H9 (cell line): ENCODE data around the gene TMEM222. TPM values are rescaled to one million over a fixed set of nuclear protein-coding genes. Genes with fewer than 3 reads are reported as not detected.

Source experiments
- DNase-seq: peaks from one replicate; pipeline ENCODE4 v3.0.0-alpha.2; 2017
- H2AFZ ChIP-seq: one replicate; pipeline ENCODE4 v1.6.1; 2013; ENCODE audit warnings: mild to moderate bottlenecking, low read length, control low read depth, moderate library complexity
- H2AK5ac ChIP-seq: 2 replicates; pipeline ENCODE4 v1.6.1; 2013; ENCODE audit warnings: low read length, control low read depth, mixed read lengths; ENCODE audit not compliant: insufficient read length
- H2BK120ac ChIP-seq: one replicate; pipeline ENCODE4 v1.6.1; 2013; ENCODE audit warnings: low read depth, mild to moderate bottlenecking, low read length, control low read depth, inconsistent platforms; ENCODE audit not compliant: poor library complexity, severe bottlenecking
- H2BK12ac ChIP-seq: 2 replicates; pipeline ENCODE4 v1.6.1; 2013; ENCODE audit warnings: low read length, control low read depth, mixed read lengths, low read depth; ENCODE audit not compliant: insufficient read length
- H2BK15ac ChIP-seq: 2 replicates; pipeline ENCODE4 v1.6.1; 2013; ENCODE audit warnings: low read depth, low read length, control low read depth
- H2BK20ac ChIP-seq: one replicate; pipeline ENCODE4 v1.6.1; 2013; ENCODE audit warnings: low read depth, mild to moderate bottlenecking, low read length, control low read depth, inconsistent platforms; ENCODE audit not compliant: poor library complexity, severe bottlenecking
- H2BK5ac ChIP-seq: 2 replicates; pipeline ENCODE4 v1.6.1; 2013; ENCODE audit warnings: low read length, control low read depth, mixed read lengths; ENCODE audit not compliant: insufficient read length
- H3K14ac ChIP-seq: 2 replicates; pipeline ENCODE4 v1.6.1; 2013; ENCODE audit warnings: low read length, control low read depth; ENCODE audit not compliant: insufficient read depth
- H3K18ac ChIP-seq: 2 replicates; pipeline ENCODE4 v1.6.1; 2013; ENCODE audit warnings: low read depth, mild to moderate bottlenecking, mixed read lengths, low read length, control low read depth; ENCODE audit not compliant: insufficient read length
- H3K23ac ChIP-seq: 2 replicates; pipeline ENCODE4 v1.6.1; 2013; ENCODE audit warnings: low read length, control low read depth, mixed read lengths, low read depth; ENCODE audit not compliant: insufficient read length
- H3K23me2 ChIP-seq: 2 replicates; pipeline ENCODE4 v1.6.1; 2013; ENCODE audit warnings: low read depth, mild to moderate bottlenecking, mixed read lengths, low read length, control low read depth; ENCODE audit not compliant: insufficient read length, poor library complexity, severe bottlenecking
- H3K27ac ChIP-seq: 2 replicates; pipeline ENCODE4 v1.5.1; 2013; ENCODE audit warnings: low read length, control low read depth, mixed read lengths, low read depth; ENCODE audit not compliant: insufficient read length
- H3K27me3 ChIP-seq: 2 replicates; pipeline ENCODE4 v1.6.1; 2013; ENCODE audit warnings: low read length, control low read depth, inconsistent platforms; ENCODE audit not compliant: insufficient read depth
- H3K4ac ChIP-seq: 2 replicates; pipeline ENCODE4 v1.6.1; 2013; ENCODE audit warnings: low read depth, mild to moderate bottlenecking, control low read depth, inconsistent platforms, low read length, moderate library complexity
- H3K4me1 ChIP-seq: 2 replicates; pipeline ENCODE4 v1.6.1; 2013; ENCODE audit warnings: low read length, control low read depth, inconsistent platforms; ENCODE audit not compliant: insufficient read depth
- H3K4me2 ChIP-seq: 2 replicates; pipeline ENCODE4 v1.6.1; 2013; ENCODE audit warnings: low read length, control low read depth, mixed read lengths; ENCODE audit not compliant: insufficient read length, insufficient read depth
- H3K56ac ChIP-seq: 2 replicates; pipeline ENCODE4 v1.6.1; 2013; ENCODE audit warnings: low read depth, mild to moderate bottlenecking, mixed read lengths, low read length, control low read depth; ENCODE audit not compliant: insufficient read length
- H3K79me1 ChIP-seq: 2 replicates; pipeline ENCODE4 v1.6.1; 2013; ENCODE audit warnings: low read depth, mild to moderate bottlenecking, moderate library complexity, low read length, control low read depth, inconsistent platforms; ENCODE audit not compliant: insufficient read depth, poor library complexity, severe bottlenecking
- H3K79me2 ChIP-seq: 2 replicates; pipeline ENCODE4 v1.6.1; 2013; ENCODE audit warnings: low read length, control low read depth, inconsistent platforms; ENCODE audit not compliant: insufficient read depth
- H3K9ac ChIP-seq: 2 replicates; pipeline ENCODE4 v1.6.1; 2013; ENCODE audit warnings: low read length, control low read depth, mixed read lengths; ENCODE audit not compliant: insufficient read length; ENCODE audit errors: extremely low read depth
- H3K9me3 ChIP-seq: one replicate; pipeline ENCODE4 v1.6.1; 2013; ENCODE audit warnings: low read depth, low read length, inconsistent platforms; ENCODE audit not compliant: control insufficient read depth
- H3T11ph ChIP-seq: one replicate; pipeline ENCODE4 v1.6.1; 2013; ENCODE audit warnings: mild to moderate bottlenecking, low read length, control low read depth, inconsistent platforms
- H4K20me1 ChIP-seq: one replicate; pipeline ENCODE4 v1.6.1; 2013; ENCODE audit not compliant: control insufficient read depth, insufficient read length, insufficient read depth
- H4K5ac ChIP-seq: 2 replicates; pipeline ENCODE4 v1.6.1; 2013; ENCODE audit warnings: low read depth, mild to moderate bottlenecking, mixed read lengths, low read length, control low read depth; ENCODE audit not compliant: insufficient read length
- H4K8ac ChIP-seq: replicated peaks from 2 replicates; pipeline ENCODE4 v1.6.1; 2013; ENCODE audit warnings: low read length, control low read depth, mixed read lengths, low read depth; ENCODE audit not compliant: insufficient read length
- H4K91ac ChIP-seq: 2 replicates; pipeline ENCODE4 v1.6.1; 2013; ENCODE audit warnings: low read depth, mild to moderate bottlenecking, moderate library complexity, mixed read lengths, low read length, control low read depth; ENCODE audit not compliant: insufficient read length
- H3K27ac Mint-ChIP-seq, 3 experiments: 2 replicates in 2 of 3; 3 replicates in 1 of 3; pipeline ENCODE4 v1.8.0; 2020 to 2021; ENCODE audit warnings: mixed read lengths in 3 of 3, mild to moderate bottlenecking in 1 of 3, moderate library complexity in 1 of 3
- H3K27me3 Mint-ChIP-seq: 2 replicates; pipeline ENCODE4 v1.8.0; 2021; ENCODE audit warnings: low read depth, mild to moderate bottlenecking, moderate library complexity, mixed read lengths
- H3K36me3 Mint-ChIP-seq, 3 experiments: 2 replicates in 2 of 3; 3 replicates in 1 of 3; pipeline ENCODE4 v1.8.0; 2020 to 2021; ENCODE audit warnings: low read depth in 3 of 3, mixed read lengths in 3 of 3; ENCODE audit not compliant: insufficient read depth in 1 of 3
- H3K4me1 Mint-ChIP-seq, 2 experiments: 2 replicates each; pipeline ENCODE4 v1.8.0; 2020; ENCODE audit warnings: mixed read lengths in 2 of 2
- H3K4me3 Mint-ChIP-seq, 2 experiments: 2 replicates in 1 of 2; 3 replicates in 1 of 2; pipeline ENCODE4 v1.8.0; 2020 to 2021; ENCODE audit warnings: mild to moderate bottlenecking in 2 of 2, mixed read lengths in 2 of 2, moderate library complexity in 1 of 2
- H3K9me3 Mint-ChIP-seq, 2 experiments: 2 replicates in 1 of 2; 3 replicates in 1 of 2; pipeline ENCODE4 v1.8.0; 2020; ENCODE audit warnings: mild to moderate bottlenecking in 2 of 2, mixed read lengths in 2 of 2, moderate library complexity in 1 of 2
- CTCF ChIP-seq: fragments of 200-600 bp; sonication (generic); conservative IDR thresholded peaks from 3 replicates; pipeline ENCODE4 v1.8.0; 2021; ENCODE audit warnings: antibody characterized with exemption, mild to moderate bottlenecking
- WGBS: extraction: QIAGEN DNeasy Blood & Tissue Kit; methylation state at CpG from one replicate; pipeline ENCODE4 v1.1.7; 2013; ENCODE audit warnings: missing lambda C conversion rate, low lambda C conversion rate, mixed read lengths; ENCODE audit not compliant: insufficient read length; ENCODE audit errors: extremely low coverage; 5-methylcytosine and 5-hydroxymethylcytosine counted together
- total RNA-seq: library from RNA; stranded (reverse); gene quantifications from 2 replicates; pipeline ENCODE4 v1.2.1, GENCODE V29; 2021

TMEM222 gene
- total RNA-seq, 1 experiment from 2014 or later: 36.8 TPM

GRCh38 chr1:27300341-27301051 lies 21.5 kb upstream of the TMEM222 start:
- Histone ChIP-seq H4K20me1 (peaks cover 2% of the 10 kb centered on the region), H3K9me3 (no peaks in the 10 kb centered on the region), H4K5ac (no peak overlapping the region), H2BK120ac (no peak overlapping the region), H3T11ph (no peak overlapping the region), H3K27me3 (no peaks in the 10 kb centered on the region), H3K23ac (no peak overlapping the region), H3K14ac (no peak overlapping the region), H3K79me1 (no peaks in the 10 kb centered on the region), H3K4ac (no peak overlapping the region), H2AFZ (no peak overlapping the region), H3K23me2 (no peaks in the 10 kb centered on the region), H3K18ac (no peak overlapping the region), H3K4me1 (peaks cover 9% of the 10 kb centered on the region; the same call in 1 of the 2 replicates), H4K91ac (no peak overlapping the region), H2BK12ac (no peak overlapping the region), H2AK5ac (no peak overlapping the region), H2BK5ac (no peak overlapping the region), H4K8ac (no peak overlapping the region), H2BK15ac (no peak overlapping the region), H3K56ac (no peak overlapping the region), H3K27ac (no peak overlapping the region), H3K79me2 (no peaks in the 10 kb centered on the region), H3K9ac (no peak overlapping the region), H2BK20ac (no peak overlapping the region), H3K4me2 (no peak overlapping the region)
- Mint-ChIP-seq H3K36me3 (peaks cover 4 to 12% (median 5%) of the 10 kb centered on the region in 3 experiments; a peak in 4 of 7 replicates), H3K4me3 (no peak overlapping the region), H3K9me3 (no peaks in the 10 kb centered on the region), H3K27me3 (no peaks in the 10 kb centered on the region), H3K4me1 (peaks cover 29 to 39% of the 10 kb centered on the region in 2 experiments), H3K27ac (no peak overlapping the region; a peak in 1 of 7 replicates)
- peak; percentile 89 for DNase-seq
- TF ChIP-seq CTCF: peak; percentile 99
- no CpG with 5 or more reads among the region's 5 CpGs for WGBS
